Cerebellar nuclear complex (tissue), 1 donor: ENCODE results near the gene STKLD1.
"Not testable (repeated sequence)": the region's sequence is repeated elsewhere in the genome, so short reads cannot be mapped to it uniquely, and the experiment has no call there.

ENCODE experiments used
- DNase-seq, 2 experiments: peaks; one replicate each; lab custom pipeline; 2025; lab: John Stamatoyannopoulos, UW

Gene STKLD1

GRCh38 chr9:133386338-133386737 is 10.2 kb downstream of the STKLD1 start:
- DNase-seq = no peak

DNA sequence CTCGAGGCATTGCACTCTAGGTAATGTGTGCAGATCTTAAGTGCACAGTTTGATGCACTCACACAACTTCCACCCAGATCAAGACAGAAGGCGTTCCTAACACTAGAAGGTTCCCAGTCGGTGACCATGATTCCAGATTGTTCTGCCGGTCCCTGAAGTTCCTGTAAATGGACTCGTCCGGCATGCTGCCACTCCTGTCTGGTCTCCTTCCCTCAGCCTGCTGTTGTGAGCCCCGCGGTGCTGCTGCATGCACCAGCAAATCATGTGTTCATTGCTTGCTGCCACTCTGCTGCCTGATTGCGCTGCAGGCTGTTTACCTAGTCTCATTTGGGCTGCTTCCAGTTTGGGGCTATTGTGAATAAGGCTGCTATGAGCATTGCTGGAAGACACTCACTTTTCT is 11.5 kb downstream of the STKLD1 start:
- DNase-seq = no peak

DNA sequence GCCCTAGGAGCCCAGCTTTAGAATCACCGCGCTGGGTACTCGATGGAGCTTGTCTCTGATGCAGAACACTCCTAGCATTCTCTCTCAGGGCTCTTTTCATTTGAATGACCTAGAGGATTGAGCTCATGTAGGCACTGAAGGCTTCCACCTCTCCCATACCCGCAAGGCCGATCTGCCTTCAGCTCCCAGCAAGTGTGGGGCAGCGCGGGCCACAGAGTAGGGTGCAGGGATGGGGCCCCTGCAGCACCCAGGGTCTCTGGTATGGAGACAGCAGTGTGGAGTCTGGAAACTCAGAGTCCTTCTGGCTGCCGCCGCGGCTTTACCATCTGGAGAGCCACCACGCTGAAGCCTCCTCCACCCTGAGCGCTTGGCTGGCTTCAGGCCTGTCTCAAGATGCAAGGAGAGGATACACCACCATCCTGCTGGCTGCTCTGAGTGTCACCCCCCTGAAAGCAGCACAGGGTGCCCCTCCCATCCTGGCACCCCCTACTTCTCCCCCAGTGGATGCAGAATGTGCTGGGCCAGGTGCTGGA is 12.9 kb downstream of the STKLD1 start:
- DNase-seq = no peak

DNA sequence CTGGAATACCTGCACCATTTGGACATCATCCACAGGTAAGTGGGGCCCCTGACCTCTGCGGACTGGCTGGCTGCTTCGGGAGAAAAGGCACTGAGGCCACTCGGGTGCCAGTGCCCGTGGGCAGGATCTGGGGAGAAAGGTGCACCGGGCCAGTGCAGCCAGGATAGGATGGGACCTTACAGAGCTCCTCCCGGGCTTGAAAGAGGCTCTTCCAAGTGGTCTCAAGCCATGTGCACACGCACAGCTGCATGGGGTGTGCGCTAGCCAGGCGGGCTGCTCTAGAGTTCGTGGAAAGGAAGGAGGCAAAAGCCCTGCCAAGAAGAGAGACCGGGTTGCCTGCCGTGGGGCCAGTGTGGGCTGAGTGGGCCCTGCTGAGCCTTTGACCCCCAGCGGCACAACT is 13.4 kb downstream of the STKLD1 start:
- DNase-seq = no peak

DNA sequence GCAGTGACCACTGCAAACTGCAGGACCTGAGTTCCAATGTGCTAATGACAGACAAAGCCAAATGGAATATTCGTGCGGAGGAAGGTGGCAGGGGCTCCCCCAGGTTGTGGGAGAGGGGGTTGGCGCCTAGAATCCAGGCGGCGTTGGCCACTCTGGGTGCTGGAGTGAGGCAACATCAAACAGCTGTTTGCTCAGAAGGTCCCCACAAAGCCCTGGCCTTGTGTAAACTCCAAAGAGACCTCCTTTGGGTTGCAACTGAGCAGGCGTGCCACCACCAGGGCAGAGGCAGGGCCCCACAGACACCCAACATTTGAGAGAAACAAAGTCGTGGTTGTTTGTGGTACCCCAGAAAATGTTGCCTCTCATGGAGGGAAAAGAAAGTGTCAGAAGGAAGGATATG is 14.5 kb downstream of the STKLD1 start:
- no peak for DNase-seq

GRCh38 chr9:133391449-133391848 is 15.3 kb downstream of the STKLD1 start:
- not testable (repeated sequence) for DNase-seq

- DNase-seq = not testable (repeated sequence)
These were observed 16.1 kb downstream of the STKLD1 start for GRCh38 chr9:133392308-133392707.

- DNase-seq = no peak
These were observed 17.2 kb downstream of the STKLD1 start for GRCh38 chr9:133393399-133393798.

- no peak for DNase-seq
These were observed 18.6 kb downstream of the STKLD1 start for GRCh38 chr9:133394687-133395271.

DNA sequence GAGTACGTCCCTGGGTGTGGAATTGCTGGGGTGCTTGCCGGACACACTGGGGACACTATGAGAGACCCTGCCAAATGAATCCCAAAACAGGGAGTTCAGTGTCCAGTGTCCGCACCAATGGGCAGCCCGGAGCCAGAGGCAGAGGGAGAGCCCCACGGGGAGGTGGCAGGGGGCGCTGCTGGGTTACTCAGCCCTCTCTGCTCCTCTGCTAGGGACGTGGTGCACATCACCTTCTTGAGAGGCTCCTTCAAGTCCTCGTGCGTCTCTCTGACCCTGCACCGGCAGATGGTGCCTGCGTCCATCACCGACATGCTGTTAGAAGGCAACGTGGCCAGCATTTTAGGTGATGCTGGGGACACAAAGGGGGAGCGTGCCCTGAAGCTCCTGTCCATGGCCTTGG is 20.8 kb downstream of the STKLD1 start:
- no peak for DNase-seq

- DNase-seq = no peak
These were observed 21.2 kb downstream of the STKLD1 start for GRCh38 chr9:133397370-133397769.

DNA sequence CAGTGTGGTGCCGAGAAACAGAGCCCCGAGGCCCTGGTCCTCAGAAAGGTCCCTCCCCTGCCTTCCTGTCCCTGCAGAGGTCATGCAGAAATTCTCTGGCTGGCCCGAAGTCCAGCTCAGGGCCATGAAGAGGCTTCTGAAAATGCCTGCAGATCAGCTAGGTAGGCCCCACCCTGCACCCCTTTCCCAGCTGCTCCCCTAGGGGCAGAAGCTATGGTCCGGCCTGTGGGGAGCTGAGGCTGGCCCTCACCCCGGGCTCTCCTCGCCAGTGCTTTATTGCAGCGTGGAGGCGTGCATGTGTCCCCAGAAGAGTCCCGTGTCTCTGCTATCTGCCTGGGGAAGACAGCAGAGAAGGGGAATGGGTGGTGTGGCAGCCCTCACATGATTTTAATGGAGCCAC is 21.7 kb downstream of the STKLD1 start:
- no peak for DNase-seq

- no peak for DNase-seq
These were observed 24.1 kb downstream of the STKLD1 start for GRCh38 chr9:133400292-133400691.

- no peak for DNase-seq
These were observed 25.4 kb downstream of the STKLD1 start for GRCh38 chr9:133401588-133401987.

- DNase-seq = no peak
These were observed 26.5 kb downstream of the STKLD1 start for GRCh38 chr9:133402689-133403088.

GRCh38 chr9:133403766-133404453 is 27.7 kb downstream of the STKLD1 start:
- DNase-seq = no peak

- no peak for DNase-seq
These were observed 28.4 kb downstream of the STKLD1 start for GRCh38 chr9:133404454-133405002.

DNA sequence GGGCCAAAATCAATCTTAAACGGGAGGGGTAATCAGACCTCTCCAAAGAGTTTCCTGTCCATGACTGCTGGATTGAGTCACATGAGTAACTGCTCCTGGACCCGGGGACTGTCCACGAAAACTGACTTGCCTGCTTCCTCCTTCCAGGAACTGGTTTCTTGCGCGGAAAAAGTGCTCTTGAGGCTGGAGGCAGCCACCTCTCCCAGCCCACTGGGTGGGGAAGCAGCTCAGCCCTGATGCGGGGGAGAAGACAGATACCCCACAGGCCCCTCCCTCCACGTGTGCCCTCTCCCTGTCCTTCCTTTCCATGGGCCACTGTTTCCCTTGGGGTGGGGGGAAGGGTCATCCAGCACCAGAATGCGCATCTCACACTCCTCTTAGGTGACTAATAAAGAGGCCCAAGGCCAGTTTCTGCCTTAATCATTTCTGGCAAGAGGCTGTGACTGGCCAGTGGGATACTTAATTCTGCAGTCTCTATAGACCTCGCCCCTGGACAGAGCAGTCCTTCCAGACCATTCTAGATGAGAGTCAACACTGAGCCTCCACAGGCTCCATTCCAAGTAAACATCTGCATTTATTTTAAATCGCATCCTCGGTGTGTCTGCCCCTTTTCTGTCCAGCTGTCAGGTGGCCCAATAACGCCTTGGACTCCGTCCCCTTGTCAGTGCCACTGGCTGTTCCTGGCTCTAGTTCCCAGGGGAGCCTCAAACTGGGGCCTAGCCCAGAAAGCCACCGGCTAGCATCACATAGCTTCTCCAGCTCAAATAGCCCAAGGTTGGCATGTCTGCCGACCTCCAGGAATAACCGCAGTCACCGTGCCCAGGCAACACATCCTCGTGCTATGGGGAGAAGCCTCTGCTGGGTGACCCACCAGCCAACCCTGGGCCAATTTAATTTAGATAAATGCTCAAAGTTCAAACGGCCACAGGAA is 29.6 kb downstream of the STKLD1 start:
- DNase-seq = no peak

GRCh38 chr9:133406480-133407307 is 30.5 kb downstream of the STKLD1 start:
- no peak for DNase-seq

- DNase-seq = no peak
These were observed 31.9 kb downstream of the STKLD1 start for GRCh38 chr9:133408042-133408441.

- no peak for DNase-seq
These were observed 39.0 kb downstream of the STKLD1 start for GRCh38 chr9:133415170-133415569.
